WI38 (cell line): ENCODE results near the gene NEXN.

ENCODE experiments used
- H3K4me3 ChIP-seq: 2 replicates; pipeline ENCODE4 v1.5.1; 2011; ENCODE audit warnings: low read depth, mild to moderate bottlenecking, control low read depth, low read length
- TF ChIP-seq, protein P1 (sequence below): IDR thresholded peaks from 2 replicates; pipeline ENCODE4 v1.5.1; 2012; ENCODE audit warnings: low read depth, mild to moderate bottlenecking, control low read depth, low read length

Gene NEXN

DNA sequence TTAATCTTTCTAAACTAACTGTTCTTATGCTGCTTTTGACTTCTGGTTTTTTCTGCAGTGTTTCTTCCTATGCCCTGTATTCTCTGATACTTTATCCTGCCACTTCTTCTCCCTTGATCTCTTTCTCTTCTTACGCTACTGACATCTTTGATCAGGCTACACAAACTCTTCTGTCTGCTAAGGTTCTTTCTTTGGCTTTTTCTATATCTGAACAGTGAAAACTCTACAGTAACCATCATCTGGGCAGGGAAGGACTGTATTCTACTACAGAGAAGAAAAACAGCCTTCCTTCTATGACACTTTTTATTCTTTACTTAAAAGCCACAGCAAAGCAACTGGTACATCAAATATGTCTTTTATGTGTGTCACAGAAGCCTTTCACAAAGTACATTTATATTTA is 7.4 kb upstream of the NEXN start:
- TF ChIP-seq, protein P1, sequence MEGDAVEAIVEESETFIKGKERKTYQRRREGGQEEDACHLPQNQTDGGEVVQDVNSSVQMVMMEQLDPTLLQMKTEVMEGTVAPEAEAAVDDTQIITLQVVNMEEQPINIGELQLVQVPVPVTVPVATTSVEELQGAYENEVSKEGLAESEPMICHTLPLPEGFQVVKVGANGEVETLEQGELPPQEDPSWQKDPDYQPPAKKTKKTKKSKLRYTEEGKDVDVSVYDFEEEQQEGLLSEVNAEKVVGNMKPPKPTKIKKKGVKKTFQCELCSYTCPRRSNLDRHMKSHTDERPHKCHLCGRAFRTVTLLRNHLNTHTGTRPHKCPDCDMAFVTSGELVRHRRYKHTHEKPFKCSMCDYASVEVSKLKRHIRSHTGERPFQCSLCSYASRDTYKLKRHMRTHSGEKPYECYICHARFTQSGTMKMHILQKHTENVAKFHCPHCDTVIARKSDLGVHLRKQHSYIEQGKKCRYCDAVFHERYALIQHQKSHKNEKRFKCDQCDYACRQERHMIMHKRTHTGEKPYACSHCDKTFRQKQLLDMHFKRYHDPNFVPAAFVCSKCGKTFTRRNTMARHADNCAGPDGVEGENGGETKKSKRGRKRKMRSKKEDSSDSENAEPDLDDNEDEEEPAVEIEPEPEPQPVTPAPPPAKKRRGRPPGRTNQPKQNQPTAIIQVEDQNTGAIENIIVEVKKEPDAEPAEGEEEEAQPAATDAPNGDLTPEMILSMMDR: no peak
- H3K4me3 ChIP-seq: no peak overlapping the region

DNA sequence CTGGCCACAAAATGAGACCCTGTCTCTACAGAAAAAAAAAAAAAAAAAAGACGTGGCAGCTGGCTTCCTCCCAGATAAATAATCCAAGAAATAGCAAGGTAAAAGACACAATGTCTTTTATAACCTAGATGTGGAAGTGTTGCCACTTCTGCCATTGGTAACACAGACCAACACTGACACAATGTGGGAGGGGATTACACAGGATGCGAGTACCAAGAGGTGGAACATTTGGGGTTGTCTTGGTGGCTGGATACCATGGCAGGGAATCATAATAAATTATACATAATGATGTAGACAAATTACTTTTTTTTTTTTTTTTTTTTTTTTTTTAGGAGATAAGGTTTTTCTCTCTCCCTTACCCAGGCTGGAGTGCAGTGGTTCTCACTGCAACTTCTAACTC is 6.0 kb upstream of the NEXN start:
- no peak overlapping the region for H3K4me3 ChIP-seq
- TF ChIP-seq, protein P1: no peak

DNA sequence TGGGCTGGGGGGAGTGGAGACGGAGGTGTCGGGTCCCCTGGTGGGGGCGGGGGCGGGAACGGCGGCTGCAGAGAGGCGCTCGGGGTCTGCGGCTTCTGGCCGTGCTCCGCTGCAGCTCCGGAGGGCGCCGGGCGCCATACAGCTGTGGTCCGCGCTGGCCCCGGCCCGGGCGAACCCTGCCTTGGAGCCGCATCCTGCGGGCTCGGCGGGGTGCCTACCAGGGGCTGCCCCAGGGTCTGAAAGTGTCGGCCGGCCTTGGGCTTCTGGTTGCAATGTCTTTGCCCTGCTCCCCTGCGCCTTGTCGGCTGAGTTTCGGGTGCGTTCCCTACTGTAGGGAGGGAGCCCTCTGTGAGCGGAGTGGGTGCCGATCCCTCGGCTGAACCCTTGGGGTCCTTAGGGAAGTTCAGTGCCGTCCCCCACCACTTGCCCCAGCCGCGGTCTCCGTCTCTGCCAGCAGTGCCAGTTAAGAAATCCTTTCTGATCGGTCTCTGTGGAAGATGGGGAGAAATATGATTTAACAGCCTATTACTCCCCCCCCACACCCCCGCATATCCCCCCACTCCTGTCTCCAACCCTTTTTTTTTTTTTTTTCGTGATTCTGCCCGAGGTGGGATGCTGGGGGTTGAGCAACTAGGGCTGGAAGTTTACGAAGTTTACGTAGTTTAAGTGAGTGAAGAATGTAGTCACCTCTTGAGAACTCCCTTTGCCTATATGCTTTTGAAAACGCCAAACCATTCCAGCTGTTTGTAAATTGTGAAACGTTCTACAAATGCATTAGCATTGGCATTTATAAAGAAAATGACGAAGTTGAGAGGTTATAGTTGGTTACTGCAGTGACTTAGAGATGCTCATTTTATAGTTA is 588 bp downstream of the NEXN start:
- TF ChIP-seq, protein P1: no peak
- H3K4me3 ChIP-seq: peak overlapping the region; percentile 90

DNA sequence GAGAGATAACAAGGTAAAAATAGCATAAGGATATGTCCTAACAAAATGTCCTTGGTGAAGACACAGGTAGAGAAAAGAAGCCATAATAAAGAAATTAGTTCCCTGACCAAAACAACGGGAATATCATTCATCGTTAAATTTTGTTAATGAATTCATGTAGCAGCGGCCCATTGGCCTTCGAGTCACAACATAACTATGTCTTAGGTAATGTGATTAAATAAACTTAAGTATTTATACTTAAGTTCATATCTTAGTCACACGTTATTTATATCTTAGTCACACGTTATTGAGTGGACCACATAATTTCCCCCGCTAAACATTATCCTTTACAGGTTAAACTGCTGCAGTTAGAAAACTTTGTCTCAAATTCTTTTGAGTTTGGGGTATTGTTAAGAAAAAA is 1.2 kb downstream of the NEXN start:
- TF ChIP-seq, protein P1: no peak
- H3K4me3 ChIP-seq: peak overlapping the region; percentile 90

DNA sequence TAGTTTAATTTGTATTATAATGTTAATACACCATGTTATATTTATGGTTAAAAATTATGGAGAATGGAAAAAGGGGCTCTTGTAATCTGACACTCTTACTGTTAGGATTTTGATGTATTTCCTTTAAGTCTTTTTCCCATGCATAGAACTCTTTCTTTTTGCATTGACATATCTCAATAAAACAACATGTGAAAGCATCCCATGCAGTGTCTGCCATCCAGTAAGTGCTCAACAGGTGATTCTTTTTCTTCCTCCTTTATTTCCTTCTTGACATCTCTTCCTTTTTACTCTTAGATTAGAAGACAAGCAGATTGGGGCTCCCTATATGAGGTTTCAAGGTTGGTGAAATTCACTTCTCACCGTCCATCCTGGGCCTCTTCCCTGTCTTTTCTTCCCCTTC is 2.8 kb downstream of the NEXN start:
- TF ChIP-seq, protein P1: no peak
- peak overlapping the region; percentile 90 for H3K4me3 ChIP-seq

DNA sequence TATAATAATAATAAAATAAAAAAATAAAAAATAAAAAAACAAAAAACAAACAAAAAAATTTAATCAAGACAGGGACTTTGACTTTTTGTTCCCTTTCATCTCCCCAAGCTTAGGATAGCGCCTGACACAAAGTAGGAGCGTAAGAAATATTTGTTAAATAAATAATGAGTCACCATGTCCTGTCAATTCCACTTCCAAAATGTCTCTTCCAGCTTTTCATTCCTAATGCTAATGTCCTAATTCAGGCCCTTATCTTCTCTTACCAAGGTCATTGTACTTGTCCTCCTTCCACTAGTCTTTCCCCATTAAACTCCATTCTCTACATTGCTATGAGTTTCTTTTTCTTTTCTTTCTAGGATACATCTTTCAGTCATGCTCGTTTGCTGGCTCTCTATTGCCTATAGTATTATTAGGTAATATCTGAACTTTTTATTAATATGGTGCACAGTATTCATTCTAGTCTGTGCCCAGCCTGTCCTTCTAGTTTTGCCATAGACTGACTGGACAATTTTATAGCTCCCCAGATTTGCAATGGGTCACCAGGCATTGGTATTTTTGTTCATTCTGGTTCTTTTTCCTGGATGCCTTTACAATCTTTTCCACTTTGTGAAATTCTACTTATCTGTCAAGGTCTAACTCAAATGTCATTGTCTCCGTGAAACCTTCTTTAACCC is 11.4 kb downstream of the NEXN start:
- TF ChIP-seq, protein P1: no peak
- no peak overlapping the region for H3K4me3 ChIP-seq

DNA sequence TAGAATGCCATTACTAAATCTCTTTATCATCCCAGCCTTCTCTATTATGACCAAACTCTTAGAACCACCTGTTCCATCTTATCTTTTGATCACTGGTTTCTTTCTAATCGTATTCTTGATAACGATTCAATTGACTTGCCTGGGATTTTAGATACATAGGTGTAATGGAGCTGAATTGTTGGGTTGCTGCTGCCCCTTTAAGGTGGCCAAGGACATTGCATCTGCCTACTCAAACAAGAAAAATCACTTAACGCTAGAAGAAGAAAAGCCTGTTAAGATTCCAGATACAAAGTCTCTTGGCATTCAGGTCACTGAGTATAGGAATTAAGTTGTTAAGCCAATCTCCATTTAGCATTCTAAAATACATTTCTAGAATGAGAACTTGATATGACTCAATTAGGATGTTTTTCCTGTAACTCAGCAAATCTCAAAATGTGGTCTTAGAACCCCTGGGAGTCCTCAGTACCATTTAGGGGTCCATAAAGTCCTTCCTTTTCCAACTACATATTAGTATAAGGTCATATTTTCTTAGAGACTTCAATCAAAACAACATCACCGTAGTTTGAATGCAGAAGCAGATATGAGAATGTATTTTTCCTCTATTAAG is 12.4 kb downstream of the NEXN start:
- H3K4me3 ChIP-seq: no peak overlapping the region
- TF ChIP-seq, protein P1: peak; percentile 43; the same call in 1 of the 2 replicates
